ENCODE measurements around the gene FAM221B.

- TF ChIP-seq CTCF (IDR thresholded peaks at IDR 0.05) (no peak), POLR2A (IDR thresholded peaks at IDR 0.05) (no peak)
Observed at GRCh38 chr9:35771075-35771433, 57.5 kb downstream of the FAM221B start.
